ENCODE measurements around the gene NR2C2AP.
A peak's percentile ranks its signal among the peaks of the same experiment; 100 is the strongest.

Gene NR2C2AP

DNA sequence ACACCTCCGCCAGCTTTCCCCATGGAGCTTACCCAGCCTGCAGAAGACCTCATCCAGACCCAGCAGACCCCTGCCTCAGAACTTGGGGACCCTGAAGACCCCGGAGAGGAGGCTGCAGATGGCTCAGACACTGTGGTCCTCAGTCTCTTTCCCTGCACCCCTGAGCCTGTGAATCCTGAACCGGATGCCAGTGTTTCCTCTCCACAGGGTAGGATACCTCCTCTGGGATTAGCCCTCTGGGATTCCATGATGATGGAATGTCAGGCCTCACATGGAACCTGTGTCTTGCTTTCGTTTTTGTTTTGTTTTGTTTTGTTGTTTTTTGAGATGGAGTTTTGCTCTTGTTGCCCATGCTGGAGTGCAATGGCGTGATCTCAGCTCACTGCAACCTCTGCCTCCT is 9.3 kb downstream of the NR2C2AP start:
- TF ChIP-seq, protein P1, sequence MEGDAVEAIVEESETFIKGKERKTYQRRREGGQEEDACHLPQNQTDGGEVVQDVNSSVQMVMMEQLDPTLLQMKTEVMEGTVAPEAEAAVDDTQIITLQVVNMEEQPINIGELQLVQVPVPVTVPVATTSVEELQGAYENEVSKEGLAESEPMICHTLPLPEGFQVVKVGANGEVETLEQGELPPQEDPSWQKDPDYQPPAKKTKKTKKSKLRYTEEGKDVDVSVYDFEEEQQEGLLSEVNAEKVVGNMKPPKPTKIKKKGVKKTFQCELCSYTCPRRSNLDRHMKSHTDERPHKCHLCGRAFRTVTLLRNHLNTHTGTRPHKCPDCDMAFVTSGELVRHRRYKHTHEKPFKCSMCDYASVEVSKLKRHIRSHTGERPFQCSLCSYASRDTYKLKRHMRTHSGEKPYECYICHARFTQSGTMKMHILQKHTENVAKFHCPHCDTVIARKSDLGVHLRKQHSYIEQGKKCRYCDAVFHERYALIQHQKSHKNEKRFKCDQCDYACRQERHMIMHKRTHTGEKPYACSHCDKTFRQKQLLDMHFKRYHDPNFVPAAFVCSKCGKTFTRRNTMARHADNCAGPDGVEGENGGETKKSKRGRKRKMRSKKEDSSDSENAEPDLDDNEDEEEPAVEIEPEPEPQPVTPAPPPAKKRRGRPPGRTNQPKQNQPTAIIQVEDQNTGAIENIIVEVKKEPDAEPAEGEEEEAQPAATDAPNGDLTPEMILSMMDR (conservative IDR thresholded peaks at IDR 0.05) = no peak
- no peak for TF ChIP-seq ZFX (IDR thresholded peaks at IDR 0.05)
- H3K27ac ChIP-seq = no peak overlapping the region; the same call in 1 of the 2 replicates

- H3K27ac ChIP-seq = peak overlapping the region; percentile 91
- TF ChIP-seq ZFX (IDR thresholded peaks at IDR 0.05) = no peak
- TF ChIP-seq, protein P1 (conservative IDR thresholded peaks at IDR 0.05) = no peak
Observed at GRCh38 chr19:19192910-19193423, 10.2 kb downstream of the NR2C2AP start.

DNA sequence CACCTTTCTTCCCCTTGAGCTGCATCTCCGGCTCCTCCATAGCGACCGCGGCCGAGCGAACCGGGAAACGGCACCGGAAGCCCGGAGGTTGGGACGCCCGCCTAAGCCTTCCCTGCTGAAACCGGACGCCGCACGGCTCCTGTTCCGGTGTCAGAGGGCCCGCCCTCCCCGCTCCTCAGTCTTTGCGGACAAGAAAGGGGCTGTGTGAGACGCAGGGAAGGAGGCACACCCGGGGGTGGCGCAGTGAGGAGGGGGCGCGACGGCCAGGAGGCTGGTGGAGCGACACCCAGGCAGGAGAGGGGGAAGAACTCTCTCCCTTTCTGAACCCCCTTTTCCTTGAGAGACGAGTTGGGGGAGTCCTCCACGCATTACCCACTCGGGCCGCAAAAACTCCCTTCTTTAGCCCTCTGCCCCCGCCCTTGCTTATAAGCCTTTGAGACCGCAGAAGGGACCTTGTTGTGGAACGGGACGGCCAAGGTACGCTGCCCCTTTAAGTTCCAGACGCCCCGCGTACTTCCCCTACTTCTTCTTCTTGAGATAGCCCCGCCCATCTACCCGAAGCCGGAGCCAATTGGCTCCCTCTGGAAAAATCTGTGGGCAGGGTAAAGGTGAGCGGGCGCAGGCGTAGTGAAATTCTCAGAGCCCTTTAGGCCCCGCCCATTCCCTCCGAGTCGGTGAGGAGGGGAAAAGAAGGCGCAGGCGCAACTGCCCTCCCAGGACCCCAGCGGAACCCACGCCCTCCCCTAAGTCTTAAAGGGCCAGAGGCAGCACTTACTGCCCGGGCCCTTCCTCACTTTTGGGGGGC is 10.9 kb downstream of the NR2C2AP start, which contains the start of the genes BORCS8 and RFXANK:
BORCS8 (minus strand) TSS at position 75 of the 805 bp plus-strand sequence; CDS start at position 40, 35 bp downstream.
RFXANK (plus strand) TSS at position 181 of the 805 bp plus-strand sequence. CDS start 1,689 bp downstream, outside the sequence.
- peak within 1 kb of the TSS; percentile 91 for H3K27ac ChIP-seq
- TF ChIP-seq, protein P1 (conservative IDR thresholded peaks at IDR 0.05) = no peak
- TF ChIP-seq ZFX (IDR thresholded peaks at IDR 0.05) = no peak

GRCh38 chr19:19191768-19192077 is 11.5 kb downstream of the NR2C2AP start:
- TF ChIP-seq ZFX (IDR thresholded peaks at IDR 0.05) = peak; percentile 20; the same call in 1 of the 2 replicates
- TF ChIP-seq, protein P1 (conservative IDR thresholded peaks at IDR 0.05) = no peak
- peak overlapping the region; percentile 91 for H3K27ac ChIP-seq

- TF ChIP-seq, protein P1 (conservative IDR thresholded peaks at IDR 0.05) = no peak
- no peak for TF ChIP-seq ZFX (IDR thresholded peaks at IDR 0.05)
- no peak overlapping the region for H3K27ac ChIP-seq
Observed at GRCh38 chr19:19186742-19187141, 16.5 kb downstream of the NR2C2AP start.

GRCh38 chr19:19185853-19186740 is 17.1 kb downstream of the NR2C2AP start:
- TF ChIP-seq, protein P1 (conservative IDR thresholded peaks at IDR 0.05) = peak; percentile 84
- no peak for TF ChIP-seq ZFX (IDR thresholded peaks at IDR 0.05)
- H3K27ac ChIP-seq = no peak overlapping the region
